HepG2 (cell line): ENCODE measurements around the gene RAX.

Experiments
- CTCF ChIP-seq: sonication (generic); formaldehyde crosslinking; IDR thresholded peaks from 2 replicates; pipeline ENCODE4 v1.5.0; 2020; ENCODE audit warnings: mild to moderate bottlenecking, missing genetic modification reagents, moderate library complexity
- TBL1XR1 ChIP-seq: fragments of 150-350 bp; IDR thresholded peaks from 2 replicates; pipeline ENCODE4 v1.6.1; 2014; ENCODE audit warnings: borderline replicate concordance, low read length; ENCODE audit not compliant: partially characterized antibody
- ZNF253 ChIP-seq: sonication (generic); formaldehyde crosslinking; IDR thresholded peaks from 2 replicates; pipeline ENCODE4 v1.8.0; 2022; ENCODE audit warnings: mild to moderate bottlenecking, missing genetic modification reagents, borderline replicate concordance

GRCh38 chr18:59266459-59266858 lies 6.8 kb downstream of the RAX start:
- TF ChIP-seq ZNF253, result no peak
- no peak for TF ChIP-seq CTCF
- no peak for TF ChIP-seq TBL1XR1
